BE2C (cell line): ENCODE data around the gene ASS1.

Source experiments
- DNase-seq: peaks from one replicate; pipeline ENCODE4 v3.0.0-alpha.2; 2020
- H3K27me3 ChIP-seq: fragments of 250-450 bp; sonication (Bioruptor Pico); 2 replicates; pipeline ENCODE4 v1.5.1; 2020; ENCODE audit warnings: mild to moderate bottlenecking
- H3K36me3 ChIP-seq: fragments of 250-450 bp; sonication (Bioruptor Pico); 2 replicates; pipeline ENCODE4 v1.5.1; 2020; ENCODE audit warnings: mild to moderate bottlenecking
- H3K4me1 ChIP-seq: fragments of 250-450 bp; sonication (Bioruptor Pico); 2 replicates; pipeline ENCODE4 v1.5.1; 2020
- H3K4me3 ChIP-seq: 2 replicates; pipeline ENCODE4 v1.5.1; 2011; ENCODE audit warnings: low read depth, low read length
- H3K9me3 ChIP-seq: fragments of 250-450 bp; sonication (Bioruptor Pico); 2 replicates; pipeline ENCODE4 v1.5.1; 2020
- CTCF ChIP-seq: IDR thresholded peaks from 2 replicates; pipeline ENCODE4 v1.5.1; 2012; ENCODE audit warnings: mild to moderate bottlenecking, low read depth, low read length

ASS1 gene

GRCh38 chr9:130512199-130512598 is 67.4 kb downstream of the ASS1 start:
- no peaks in the 10 kb centered on the region for H3K9me3 ChIP-seq
- no peak for TF ChIP-seq CTCF
- no peak for DNase-seq
- H3K4me1 ChIP-seq = no peaks in the 10 kb centered on the region
- no peaks in the 10 kb centered on the region for H3K27me3 ChIP-seq
- no peaks in the 10 kb centered on the region for H3K36me3 ChIP-seq
- no peak overlapping the region for H3K4me3 ChIP-seq

DNA sequence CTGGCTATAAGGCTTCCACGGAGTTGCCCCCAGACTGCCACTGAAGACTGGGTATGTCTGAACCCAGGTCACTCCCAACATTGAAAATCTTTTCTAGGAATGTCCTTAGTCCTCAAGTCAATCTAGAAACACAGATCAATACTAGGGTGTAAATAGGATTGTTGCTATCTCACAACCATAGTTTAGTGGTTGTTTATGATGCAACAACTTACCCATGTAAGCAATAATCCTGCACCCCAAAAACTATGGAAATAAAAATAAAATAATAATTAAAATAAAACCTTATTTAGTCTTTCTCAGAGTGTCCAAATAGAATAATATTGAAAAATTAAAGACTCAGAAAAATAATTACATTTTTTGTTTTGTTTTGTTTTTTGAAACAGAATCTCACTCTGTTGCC is 68.3 kb downstream of the ASS1 start:
- Histone ChIP-seq H3K4me3 (no peak overlapping the region), H3K4me1 (no peaks in the 10 kb centered on the region; the same call in 1 of the 2 replicates), H3K36me3 (no peaks in the 10 kb centered on the region), H3K9me3 (no peaks in the 10 kb centered on the region), H3K27me3 (no peaks in the 10 kb centered on the region)
- no peak for TF ChIP-seq CTCF
- no peak for DNase-seq

GRCh38 chr9:130518233-130518632 is 73.5 kb downstream of the ASS1 start:
- no peak for DNase-seq
- no peaks in the 10 kb centered on the region for H3K27me3 ChIP-seq
- H3K4me1 ChIP-seq = no peaks in the 10 kb centered on the region; the same call in 1 of the 2 replicates
- TF ChIP-seq CTCF = no peak
- H3K9me3 ChIP-seq = no peaks in the 10 kb centered on the region
- H3K4me3 ChIP-seq = no peak overlapping the region
- no peaks in the 10 kb centered on the region for H3K36me3 ChIP-seq

DNA sequence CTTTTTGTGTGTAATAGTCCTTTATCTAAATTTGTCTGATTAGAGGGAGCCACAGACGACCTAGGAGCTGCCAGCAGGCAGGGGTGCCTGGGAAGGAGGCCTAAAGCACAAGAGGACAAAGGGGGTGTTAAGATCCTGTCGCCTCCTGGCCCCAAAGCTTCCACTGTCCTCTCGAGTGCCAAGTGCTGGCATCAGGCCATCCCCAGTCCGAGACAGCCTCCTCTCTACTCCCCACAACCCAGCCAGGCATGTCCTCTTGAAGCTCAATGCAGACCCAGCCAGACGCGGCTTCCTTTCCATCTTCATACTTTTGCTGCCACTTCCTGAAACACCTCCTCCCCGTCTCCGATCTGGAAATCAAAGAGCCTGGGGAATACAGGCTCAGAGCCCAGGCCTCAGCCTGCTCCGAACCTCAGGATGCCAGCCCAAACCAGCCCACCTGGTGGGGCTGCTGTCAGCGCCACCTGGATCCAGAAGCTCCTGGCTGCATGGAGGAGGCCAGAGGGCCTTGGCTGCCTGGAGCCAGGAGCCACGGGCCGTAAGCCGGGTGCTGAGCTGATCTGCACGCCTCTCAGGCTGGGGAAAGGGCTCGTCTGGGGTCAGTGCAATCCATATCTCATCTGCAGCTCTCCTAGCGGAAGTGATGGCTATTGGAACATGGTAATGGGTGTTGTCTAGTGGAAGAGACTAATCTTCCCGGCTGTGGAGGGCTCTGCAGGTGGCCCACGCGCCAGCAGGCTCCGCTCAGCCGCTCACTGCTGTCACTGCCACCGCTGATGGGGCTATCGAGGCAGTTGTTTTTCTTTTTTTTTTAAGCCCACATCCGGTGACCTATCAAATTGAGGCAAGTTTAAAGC is 74.4 kb downstream of the ASS1 start:
- Histone ChIP-seq H3K27me3 (no peaks in the 10 kb centered on the region), H3K4me3 (no peak overlapping the region), H3K4me1 (no peaks in the 10 kb centered on the region; the same call in 1 of the 2 replicates), H3K36me3 (no peaks in the 10 kb centered on the region), H3K9me3 (no peaks in the 10 kb centered on the region)
- TF ChIP-seq CTCF = no peak
- no peak for DNase-seq

DNA sequence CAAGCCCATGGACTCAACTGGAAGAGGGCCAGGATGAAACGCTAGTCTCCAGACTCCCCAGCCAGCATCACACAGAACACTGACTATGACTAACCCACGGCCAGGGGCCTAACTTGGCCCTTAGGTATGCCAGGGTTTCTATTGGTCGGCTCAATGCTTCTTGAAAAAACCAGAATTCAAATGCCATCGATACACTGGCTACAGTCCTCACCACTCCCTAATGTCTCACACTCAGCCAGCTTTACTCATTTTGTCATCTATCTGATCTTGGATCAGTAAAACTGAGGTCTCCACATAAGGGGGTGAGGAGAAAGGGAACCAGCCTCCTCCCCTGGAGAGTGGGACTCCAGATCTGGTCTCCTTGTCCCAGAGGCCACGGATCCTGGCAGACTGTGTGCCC is 75.2 kb downstream of the ASS1 start:
- no peaks in the 10 kb centered on the region for H3K9me3 ChIP-seq

More for the DNA sequence above, 75.2 kb downstream of the ASS1 start:
- H3K27me3 ChIP-seq = no peaks in the 10 kb centered on the region
- H3K36me3 ChIP-seq = no peaks in the 10 kb centered on the region
- DNase-seq = no peak
- no peaks in the 10 kb centered on the region; the same call in 1 of the 2 replicates for H3K4me1 ChIP-seq
- H3K4me3 ChIP-seq = no peak overlapping the region
- no peak for TF ChIP-seq CTCF
